ENCODE data around the gene SH3GL1.

SH3GL1 gene

DNA sequence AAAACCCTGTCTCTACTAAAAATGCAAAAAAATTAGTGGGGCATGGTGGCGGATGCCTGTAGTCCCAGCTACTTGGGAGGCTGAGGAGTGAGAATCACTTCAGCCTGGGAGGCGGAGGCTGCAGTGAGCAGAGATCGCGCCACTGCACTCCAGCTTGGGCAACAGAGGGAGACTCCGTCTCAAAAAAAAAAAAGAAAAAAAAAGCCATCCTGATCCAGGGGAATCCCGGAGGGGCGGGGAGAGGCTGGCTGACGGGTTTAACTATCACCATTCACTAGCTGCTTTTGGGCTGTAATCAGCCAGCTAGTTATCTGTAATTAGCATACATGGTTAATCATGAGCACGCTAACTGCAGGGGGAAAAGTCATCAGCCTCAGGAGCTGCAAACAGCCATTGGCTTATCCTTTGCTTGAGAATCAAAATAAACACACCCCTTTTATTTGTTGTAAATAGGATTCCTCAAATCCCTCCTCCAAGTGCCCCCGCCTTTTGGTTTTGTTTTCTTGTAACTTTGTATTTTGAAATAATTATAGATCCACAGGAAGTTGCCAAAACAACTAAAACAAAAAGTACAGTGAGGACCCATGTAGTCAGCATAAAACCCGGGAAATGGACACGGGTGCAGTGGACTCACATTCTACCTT, 86.4 kb downstream of the SH3GL1 start:
- no peak for DNase-seq
